Measurements from ENCODE around the gene C19orf33. TPM values are rescaled to one million over a fixed set of nuclear protein-coding genes. Genes with fewer than 3 reads are reported as not detected.
A peak's percentile ranks its signal among the peaks of the same experiment; 100 is the strongest.
"Not testable (repeated sequence)": the region's sequence is repeated elsewhere in the genome, so short reads cannot be mapped to it uniquely, and the experiment has no call there.

Gene C19orf33
- total RNA-seq, 6 experiments from 2014 or later = 1.8 TPM; not detected in 5

DNA sequence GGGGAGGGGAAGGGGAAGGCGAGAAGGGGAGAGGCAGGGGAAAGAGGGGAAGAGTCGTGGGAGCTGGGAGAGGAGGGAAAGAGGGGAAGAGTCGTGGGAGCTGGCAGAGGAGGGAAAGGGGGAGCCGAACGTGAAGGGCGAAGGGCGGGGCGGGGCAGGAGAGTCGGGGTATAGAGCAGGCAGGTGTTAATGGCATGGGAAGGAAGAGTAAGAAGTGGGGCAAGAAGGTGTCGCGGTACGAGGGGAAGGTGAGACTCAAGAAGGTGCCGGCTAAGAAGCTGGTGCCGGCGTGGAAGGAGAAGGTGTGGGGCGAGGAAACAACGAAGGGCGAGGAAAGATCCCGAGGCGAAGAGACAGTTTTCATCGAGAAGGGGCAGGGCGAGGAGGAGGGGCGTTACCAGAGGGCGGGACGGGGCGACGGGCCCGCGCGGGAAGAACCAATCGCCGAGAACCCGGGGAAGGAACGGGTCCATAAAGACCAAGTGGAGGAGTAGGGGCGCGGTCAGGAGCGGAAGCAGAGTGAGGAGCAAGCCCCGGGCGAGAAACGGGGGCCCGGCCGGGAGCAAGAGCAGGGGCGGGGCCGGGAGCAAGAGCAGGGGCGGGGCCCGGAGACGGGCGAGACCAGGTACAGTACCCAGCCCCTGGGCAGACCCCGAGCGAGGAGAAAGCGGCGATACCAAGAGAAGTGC lies 32.0 kb downstream of the C19orf33 start:
- Histone ChIP-seq H3K4me1 (peaks cover 0 to 4% (median 0%) of the 10 kb centered on the region in 4 donors), H3K27me3 (no peaks in the 10 kb centered on the region), H3K4me3 (peak overlapping the region; percentile 48 to 66 (median 65)), H3K9me3 (no peaks in the 10 kb centered on the region), H3K27ac (peak overlapping the region; percentile 58 to 79 (median 78)), H3K36me3 (no peaks in the 10 kb centered on the region)
- DNase-seq (peak; percentile 97), ATAC-seq (peak; percentile 81 to 89 (median 86))
- WGBS (ENCODE audit: insufficient coverage, low coverage, low lambda C conversion rate, missing lambda C conversion rate) = under 1% methylated on average over 46 of the region's 52 CpGs
- TF ChIP-seq CTCF (IDR thresholded peaks at IDR 0.05) = no peak
- no peak for TF ChIP-seq POLR2A (IDR thresholded peaks at IDR 0.05)
- intact Hi-C loops (cut with DNase I) = loop anchor here in 1 of 2 donors (2.0 kb wide), 1 partner anchor 91 kb away; no protein-coding TSS in a partner anchor

GRCh38 chr19:38336638-38337359 lies 32.7 kb downstream of the C19orf33 start:
- Histone ChIP-seq H3K27ac (peak overlapping the region; percentile 58 to 79 (median 78)), H3K9me3 (no peaks in the 10 kb centered on the region), H3K36me3 (no peaks in the 10 kb centered on the region), H3K4me1 (peaks cover 0 to 4% (median 0%) of the 10 kb centered on the region in 4 donors), H3K4me3 (peak overlapping the region; percentile 48 to 66 (median 65)), H3K27me3 (no peaks in the 10 kb centered on the region)
- 2% methylated on average over 23 of the region's 41 CpGs for WGBS (ENCODE audit: insufficient coverage, low coverage, low lambda C conversion rate, missing lambda C conversion rate)
- peak; percentile 73 to 81 (median 79) for ATAC-seq
- intact Hi-C loops (cut with DNase I) = no loop called here
- peak; percentile 95 to 97 (median 95) for DNase-seq
- TF ChIP-seq POLR2A (IDR thresholded peaks at IDR 0.05) (no peak), CTCF (IDR thresholded peaks at IDR 0.05) (no peak)

- Histone ChIP-seq H3K27ac (no peak overlapping the region), H3K9me3 (no peaks in the 10 kb centered on the region), H3K4me1 (peaks cover 0 to 4% (median 0%) of the 10 kb centered on the region in 4 donors), H3K27me3 (no peaks in the 10 kb centered on the region), H3K4me3 (peak overlapping the region; percentile 48 to 66 (median 65)), H3K36me3 (no peaks in the 10 kb centered on the region)
- ATAC-seq (no peak), DNase-seq (no peak)
- intact Hi-C loops (cut with DNase I) = no loop called here
- WGBS (ENCODE audit: insufficient coverage, low coverage, low lambda C conversion rate, missing lambda C conversion rate) = 71% methylated on average over 10 of the region's 10 CpGs
- TF ChIP-seq POLR2A (IDR thresholded peaks at IDR 0.05) (no peak), CTCF (IDR thresholded peaks at IDR 0.05) (no peak)
These were observed 33.3 kb downstream of the C19orf33 start for GRCh38 chr19:38337360-38337653.

DNA sequence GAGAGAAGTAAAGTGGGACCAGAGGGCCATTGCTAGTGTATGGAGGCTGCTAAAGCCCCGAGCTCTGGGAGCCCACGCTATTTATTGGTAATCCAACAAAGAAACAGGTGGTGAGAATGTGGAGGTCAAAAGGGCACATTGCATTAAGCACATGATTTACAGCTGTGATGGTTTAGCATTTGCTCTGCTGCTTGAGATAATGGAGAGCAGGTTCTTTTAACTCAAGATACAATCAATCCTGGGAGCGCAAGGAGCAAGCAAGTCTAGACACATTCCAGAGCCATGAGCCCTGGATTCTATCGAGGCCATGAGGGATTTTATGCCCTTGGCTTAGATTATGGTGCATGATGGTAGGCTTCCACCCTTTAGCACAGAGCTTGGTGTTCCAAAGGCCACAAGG lies 35.0 kb downstream of the C19orf33 start:
- H3K4me3 ChIP-seq; H3K27me3 ChIP-seq; H3K36me3 ChIP-seq; H3K9me3 ChIP-seq; ATAC-seq; H3K27ac ChIP-seq; H3K4me1 ChIP-seq; DNase-seq; intact Hi-C loops (cut with DNase I): not testable (repeated sequence)
- 57% methylated on average over 2 of the region's 4 CpGs for WGBS (ENCODE audit: insufficient coverage, low coverage, low lambda C conversion rate, missing lambda C conversion rate)

- 100% methylated on average over 2 of the region's 2 CpGs for WGBS (ENCODE audit: insufficient coverage, low coverage, low lambda C conversion rate, missing lambda C conversion rate)
- peaks cover 0 to 4% (median 0%) of the 10 kb centered on the region in 4 donors for H3K4me1 ChIP-seq
- intact Hi-C loops (cut with DNase I) = no loop called here
These were observed 36.9 kb downstream of the C19orf33 start for GRCh38 chr19:38340927-38341326.

More at GRCh38 chr19:38340927-38341326, 36.9 kb downstream of the C19orf33 start:
- Histone ChIP-seq H3K9me3 (no peaks in the 10 kb centered on the region), H3K36me3 (no peaks in the 10 kb centered on the region), H3K27me3 (no peaks in the 10 kb centered on the region), H3K27ac (no peak overlapping the region), H3K4me3 (no peak overlapping the region)
- TF ChIP-seq CTCF (IDR thresholded peaks at IDR 0.05) (no peak), POLR2A (IDR thresholded peaks at IDR 0.05) (no peak)
- DNase-seq = no peak
- ATAC-seq = no peak
